GM21576 (cell line): ENCODE measurements around the gene ITGAX.

ENCODE experiments used
- ATAC-seq: cut with Tn5 transposase; IDR thresholded peaks from one replicate; pipeline ENCODE4 v1.9.1; 2021; ENCODE audit warnings: mild to moderate bottlenecking, moderate library complexity; ENCODE audit not compliant: unreplicated experiment

The ITGAX gene

DNA sequence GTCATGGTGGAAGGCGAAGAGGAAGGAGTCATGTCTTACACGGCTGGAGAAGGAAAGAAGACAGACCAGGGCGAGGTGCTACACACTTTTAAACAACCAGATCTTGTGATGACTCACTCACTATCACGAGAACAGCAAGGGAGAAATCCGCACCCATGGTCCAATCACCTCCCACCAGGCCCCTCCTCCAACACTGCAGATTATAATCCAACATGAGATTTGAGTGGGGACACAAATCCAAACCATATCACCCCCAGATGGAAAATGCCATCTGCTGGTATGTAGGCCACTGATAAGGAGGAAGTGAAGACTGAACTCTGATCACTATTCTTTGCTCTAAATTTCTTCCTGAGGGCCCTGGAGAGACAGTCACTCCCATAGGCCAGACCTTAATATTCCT, 7.5 kb upstream of the ITGAX start:
- no peak for ATAC-seq

DNA sequence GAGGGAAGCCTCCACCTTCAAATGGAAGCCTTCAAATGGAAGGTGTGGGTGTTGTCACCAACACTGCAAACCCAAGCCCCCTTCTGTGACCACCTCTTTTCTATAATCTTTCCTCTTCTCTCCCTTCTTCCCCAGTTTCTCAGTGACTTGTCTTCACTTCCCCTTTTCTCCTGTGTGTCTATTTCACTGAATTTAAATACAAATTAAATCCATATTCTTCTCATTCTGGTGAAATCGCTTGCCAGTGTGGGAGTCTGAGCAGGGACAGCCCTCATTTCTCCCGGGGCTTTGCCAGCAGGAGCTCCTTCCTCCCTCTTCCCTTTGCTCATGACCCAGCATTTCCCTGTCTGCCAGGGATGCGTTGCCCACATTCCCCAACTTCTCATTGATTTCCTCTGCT, 6.4 kb upstream of the ITGAX start:
- ATAC-seq: no peak

DNA sequence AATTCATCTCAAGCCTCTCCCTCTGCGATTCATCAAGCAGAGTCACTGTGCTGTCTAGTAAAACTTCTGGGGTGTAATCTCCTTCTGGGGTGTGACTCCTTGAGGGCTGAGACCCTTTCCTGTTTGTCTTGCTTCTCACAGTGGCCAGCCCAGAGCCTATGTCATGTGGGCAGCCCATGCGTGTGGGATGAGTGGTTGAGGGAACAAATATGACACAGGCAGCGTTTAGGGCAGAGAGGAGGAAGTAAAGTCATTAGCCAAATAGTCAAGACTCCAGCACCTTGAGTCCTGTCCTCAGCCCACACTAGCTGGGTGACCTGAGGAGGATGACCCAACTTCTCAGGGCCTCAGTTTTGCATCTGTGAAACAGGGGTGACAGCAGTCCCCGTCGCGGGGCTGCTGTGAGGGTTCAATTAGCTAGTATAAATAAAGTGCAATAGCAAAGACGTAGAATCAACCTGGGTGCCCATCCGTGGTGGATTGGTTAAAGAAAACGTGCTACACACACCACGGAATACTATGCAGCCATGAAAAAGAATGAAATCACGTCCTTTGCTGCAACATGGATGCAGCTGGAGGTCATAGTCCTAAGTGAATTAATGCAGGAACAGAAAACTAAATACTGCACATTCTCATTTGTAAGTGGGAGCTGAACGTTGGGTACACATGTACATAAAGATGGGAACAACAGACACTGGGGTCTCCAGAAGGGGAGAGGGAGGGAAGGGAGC, 4.5 kb upstream of the ITGAX start:
- ATAC-seq: no peak

- ATAC-seq: no peak
Observed at GRCh38 chr16:31351246-31351941, 3.6 kb upstream of the ITGAX start.

DNA sequence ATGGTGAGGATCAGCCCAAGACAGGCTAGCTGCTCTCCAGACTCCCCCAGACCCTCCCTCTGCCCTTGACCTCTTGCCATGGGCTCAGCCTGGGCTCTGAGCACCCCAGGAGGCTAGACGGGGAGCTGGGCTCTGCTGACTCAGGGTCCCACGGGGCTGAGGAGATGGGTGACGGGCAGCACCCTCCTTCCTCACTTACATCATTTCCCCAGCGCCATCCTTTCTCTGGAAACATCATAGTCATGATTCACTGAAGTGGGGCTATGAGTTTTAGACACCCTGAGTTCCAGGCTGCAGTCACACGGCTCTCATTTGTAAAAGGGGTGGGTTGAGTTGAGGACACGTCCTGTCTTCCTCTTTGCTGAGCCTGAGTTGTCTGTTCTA, 3.0 kb upstream of the ITGAX start:
- no peak for ATAC-seq

GRCh38 chr16:31352376-31353115, 2.4 kb upstream of the ITGAX start:
- no peak for ATAC-seq

DNA sequence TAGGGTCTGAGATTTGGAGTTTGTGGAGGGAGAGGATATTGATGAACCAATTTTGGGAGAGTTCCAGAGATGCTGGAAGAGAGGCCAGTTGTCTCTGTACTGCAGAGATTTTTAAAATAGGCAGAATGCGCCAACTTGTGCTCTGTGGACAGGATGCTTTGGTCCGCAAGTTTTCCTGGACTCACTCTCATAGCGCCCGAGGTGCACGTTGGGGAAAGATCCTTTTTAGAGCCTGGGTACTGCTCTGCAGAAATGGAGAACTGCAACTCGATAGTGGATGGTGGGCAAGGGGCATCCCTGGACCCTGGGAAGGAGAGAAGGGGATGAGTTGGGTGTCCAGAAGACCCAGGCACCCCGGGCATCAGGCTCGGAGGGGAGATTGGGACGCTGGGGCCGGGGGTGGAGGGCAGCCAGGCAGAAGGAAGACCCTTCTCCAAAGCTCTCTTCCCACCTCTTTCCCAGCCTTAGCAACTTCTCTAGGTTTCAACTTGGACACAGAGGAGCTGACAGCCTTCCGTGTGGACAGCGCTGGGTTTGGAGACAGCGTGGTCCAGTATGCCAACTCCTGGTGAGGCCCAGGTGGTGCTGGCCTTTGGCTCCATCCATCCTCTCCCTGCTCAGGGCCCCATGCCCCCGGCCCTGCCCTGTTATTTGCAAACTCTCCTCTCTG, 590 bp downstream of the ITGAX start:
- ATAC-seq: no peak

GRCh38 chr16:31356566-31357323, 1.8 kb downstream of the ITGAX start:
- ATAC-seq: no peak

DNA sequence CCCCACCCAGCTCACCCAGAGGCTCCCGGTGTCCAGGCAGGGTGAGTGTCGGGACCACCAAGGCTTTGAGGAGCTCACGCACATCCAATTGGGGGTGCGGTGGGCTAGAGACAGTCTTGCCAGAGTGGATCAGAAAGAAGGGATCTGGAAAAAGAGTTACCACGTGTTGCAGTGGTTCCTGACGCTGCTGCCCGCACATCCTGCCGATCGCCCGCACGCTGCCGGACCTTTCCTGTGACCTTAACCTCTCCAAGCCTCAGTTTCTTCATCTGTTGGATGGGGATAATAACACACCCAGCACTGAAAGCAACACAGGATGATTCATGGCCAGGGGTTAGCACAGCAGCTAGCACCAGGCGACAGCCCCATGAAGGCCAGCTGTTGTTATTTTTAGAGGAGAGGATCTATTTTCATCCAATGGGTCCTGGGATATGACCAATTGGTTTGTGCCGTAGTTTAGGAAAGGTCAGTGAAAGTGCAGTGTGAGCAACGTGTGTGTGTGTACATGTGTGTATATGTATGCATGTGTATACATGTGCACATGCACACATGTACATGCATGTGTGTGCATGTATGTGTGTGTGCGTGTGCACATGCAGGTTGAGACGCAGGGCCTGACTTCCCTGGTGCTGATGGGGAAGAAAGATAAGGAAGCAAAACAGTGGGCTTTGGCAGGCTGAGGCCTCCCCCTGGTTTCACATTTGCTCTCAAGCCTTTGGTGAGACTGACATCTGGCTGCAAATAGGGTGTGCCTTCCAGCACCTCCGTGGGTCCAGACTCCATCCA, 2.5 kb downstream of the ITGAX start:
- no peak for ATAC-seq

- no peak for ATAC-seq
Observed at GRCh38 chr16:31360251-31360650, 5.3 kb downstream of the ITGAX start.

DNA sequence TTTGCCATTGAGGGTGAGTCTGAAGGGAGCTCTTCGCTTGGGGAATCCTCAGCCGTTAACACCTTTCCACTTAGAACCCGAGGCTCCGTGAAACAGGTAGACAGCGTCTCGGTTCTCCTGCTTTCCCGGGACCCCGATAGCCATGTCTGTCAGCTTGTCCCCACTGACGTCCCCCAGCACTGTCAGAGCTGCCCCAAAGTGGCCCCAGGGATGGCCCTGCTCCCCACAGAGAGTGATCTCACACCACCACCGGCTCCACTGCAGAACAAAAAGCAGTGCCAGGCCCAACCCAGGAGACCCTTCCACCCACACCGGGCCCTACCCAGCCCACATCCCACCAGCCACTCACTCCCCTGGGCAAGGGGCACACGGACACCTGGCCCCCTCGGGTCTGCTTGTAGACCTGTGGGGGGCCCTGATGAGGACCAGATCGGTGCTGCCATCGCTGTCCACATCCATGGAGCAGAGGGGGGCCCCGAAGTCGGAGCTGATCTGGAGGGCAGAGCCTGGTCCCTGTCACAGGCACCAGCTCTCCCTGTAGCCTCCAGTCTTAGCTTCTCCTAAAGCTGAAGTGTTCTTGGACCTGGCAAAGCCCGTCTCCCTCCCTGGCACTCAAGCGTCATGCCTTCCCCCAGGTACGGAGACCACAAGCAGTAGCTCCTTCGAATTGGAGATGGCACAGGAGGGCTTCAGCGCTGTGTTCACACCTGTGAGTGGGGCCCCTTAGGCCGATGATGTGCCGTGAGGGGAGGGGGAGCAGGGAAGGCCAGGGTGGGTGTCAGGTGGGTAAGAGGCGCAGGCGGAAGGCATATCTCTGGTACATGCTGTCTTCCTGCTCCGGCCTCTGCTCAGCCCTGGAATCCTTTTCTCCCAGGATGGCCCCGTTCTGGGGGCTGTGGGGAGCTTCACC, 6.5 kb downstream of the ITGAX start:
- no peak for ATAC-seq

DNA sequence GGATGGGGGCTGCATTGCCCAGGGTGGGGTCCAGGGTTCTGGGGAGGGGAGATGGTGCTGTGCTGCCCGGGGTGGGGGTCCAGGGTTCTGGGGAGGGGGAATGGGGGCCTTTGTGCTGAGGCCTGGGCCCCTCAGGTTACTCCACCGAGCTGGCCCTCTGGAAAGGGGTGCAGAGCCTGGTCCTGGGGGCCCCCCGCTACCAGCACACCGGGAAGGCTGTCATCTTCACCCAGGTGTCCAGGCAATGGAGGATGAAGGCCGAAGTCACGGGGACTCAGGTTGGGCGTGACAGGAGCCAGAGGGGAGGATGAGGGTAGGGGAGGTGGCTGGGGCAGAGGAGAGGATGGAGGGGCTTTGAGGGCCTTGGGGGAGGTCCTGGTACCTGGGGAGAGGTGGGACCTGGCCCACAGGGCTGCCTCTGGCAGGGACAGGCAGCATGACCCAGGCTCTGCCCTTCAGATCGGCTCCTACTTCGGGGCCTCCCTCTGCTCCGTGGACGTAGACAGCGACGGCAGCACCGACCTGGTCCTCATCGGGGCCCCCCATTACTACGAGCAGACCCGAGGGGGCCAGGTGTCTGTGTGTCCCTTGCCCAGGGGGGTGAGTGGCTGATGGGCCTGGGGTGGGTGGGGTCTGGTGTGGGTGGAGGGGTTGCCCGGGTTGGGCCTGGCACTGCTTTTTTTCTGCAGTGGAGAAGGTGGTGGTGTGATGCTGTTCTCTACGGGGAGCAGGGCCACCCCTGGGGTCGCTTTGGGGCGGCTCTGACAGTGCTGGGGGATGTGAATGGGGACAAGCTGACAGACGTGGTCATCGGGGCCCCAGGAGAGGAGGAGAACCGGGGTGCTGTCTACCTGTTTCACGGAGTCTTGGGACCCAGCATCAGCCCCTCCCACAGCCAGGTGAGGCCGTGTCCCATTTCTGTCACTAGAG, 7.8 kb downstream of the ITGAX start:
- ATAC-seq: no peak

DNA sequence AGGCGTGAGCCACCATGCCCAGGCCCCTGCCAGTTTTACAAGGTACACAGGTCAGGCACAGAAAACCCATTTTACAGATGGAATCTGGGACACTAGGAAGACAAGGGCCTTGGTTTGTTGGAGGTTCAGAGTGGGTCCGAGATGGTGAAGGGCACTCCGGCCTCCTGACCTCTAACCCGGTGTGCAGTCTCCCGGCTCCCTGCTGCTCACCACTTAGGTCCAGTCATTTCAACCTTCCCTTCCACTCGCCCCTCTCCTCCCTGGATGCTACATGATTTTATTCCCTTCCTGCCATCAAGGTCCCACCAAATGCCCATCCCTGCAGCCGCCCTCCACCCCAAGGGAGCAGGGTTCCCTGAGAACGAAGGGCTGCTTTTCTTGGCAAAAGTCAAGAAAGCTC, 8.7 kb downstream of the ITGAX start:
- ATAC-seq: no peak

- no peak for ATAC-seq
Observed at GRCh38 chr16:31364421-31364820, 9.4 kb downstream of the ITGAX start.

DNA sequence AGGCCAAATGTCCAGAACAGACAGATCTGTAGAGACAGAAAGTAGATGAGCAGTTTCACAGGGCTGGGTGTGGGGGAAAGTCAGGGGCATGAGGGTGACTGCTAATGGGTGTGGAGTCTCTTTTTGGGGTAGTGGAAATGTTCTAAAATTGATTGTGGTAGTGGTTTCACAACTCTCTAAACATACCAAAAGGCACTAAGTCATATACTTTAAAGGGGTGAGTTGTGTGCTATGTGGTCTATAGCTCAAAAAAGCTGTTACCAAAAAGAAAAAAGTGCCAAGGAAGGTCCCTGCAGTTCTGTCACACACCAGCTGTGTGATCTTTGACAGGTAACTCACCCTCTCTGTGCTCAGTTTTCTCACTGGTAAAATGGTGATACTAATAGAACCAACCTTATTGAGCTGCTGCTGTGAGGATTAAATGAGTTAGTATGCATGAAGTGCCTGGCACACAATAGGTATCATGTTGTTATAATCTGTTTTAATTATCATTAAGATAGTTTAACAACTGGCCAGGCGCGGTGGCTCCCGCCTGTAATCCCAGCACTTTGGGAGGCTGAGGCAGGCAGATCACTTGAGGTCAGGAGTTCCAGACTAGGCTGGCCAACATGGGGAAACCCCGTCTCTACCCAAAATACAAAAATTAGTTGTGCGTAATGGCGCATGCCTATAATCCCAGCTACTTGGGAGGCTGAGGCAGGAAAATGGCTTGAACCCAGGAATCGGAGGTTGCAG, 10.3 kb downstream of the ITGAX start:
- no peak for ATAC-seq

- ATAC-seq: no peak
Observed at GRCh38 chr16:31367853-31368252, 12.9 kb downstream of the ITGAX start.

- no peak for ATAC-seq
Observed at GRCh38 chr16:31371008-31371407, 16.0 kb downstream of the ITGAX start.
